ENCODE data around the gene HS3ST5. TPM values are rescaled to one million over a fixed set of nuclear protein-coding genes. Genes with fewer than 3 reads are reported as not detected.
"Not testable (repeated sequence)": the region's sequence is repeated elsewhere in the genome, so short reads cannot be mapped to it uniquely, and the experiment has no call there.

HS3ST5 gene
- total RNA-seq, 6 experiments from 2014 or later: not detected

DNA sequence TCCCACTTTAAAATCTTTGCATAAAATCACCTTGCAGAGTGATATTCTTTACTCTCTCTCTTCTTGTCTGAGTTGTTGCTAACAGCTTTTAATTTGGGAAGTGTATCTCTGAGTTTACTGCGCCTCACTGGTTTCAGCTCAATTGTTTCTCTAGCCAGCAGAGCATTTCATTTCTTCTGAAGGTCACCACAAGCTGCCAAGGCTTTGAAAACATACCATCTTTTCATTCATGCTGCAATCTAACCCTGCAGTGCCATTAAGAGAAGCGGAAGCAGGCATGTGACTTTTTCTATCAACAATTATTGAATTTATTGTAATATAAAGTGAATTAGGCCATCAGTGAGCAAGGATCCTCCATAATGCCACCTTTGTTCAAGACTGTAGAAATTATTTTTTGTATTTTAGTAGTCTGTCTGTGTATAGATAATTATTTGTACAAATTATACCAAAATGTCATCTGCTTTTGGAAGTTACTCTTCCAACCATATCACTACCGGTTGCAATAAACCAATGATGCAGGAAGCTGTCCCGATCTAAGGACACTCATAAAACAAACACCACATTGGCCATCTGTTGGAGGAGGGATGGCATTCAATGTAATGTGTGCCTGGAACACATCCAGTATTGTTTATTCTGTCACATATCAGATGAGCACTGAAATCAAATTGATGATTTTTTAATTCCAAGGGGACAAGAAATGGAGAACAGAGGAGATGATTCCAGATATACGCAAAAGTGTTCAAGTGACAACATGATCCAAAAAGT, 26.8 kb downstream of the HS3ST5 start:
- Histone ChIP-seq H3K27ac (no peak overlapping the region), H3K36me3 (no peaks in the 10 kb centered on the region), H3K27me3 (no peaks in the 10 kb centered on the region), H3K4me1 (no peaks in the 10 kb centered on the region), H3K4me3 (no peak overlapping the region), H3K9me3 (no peaks in the 10 kb centered on the region)
- DNase-seq (no peak), ATAC-seq (no peak)
- no peak for TF ChIP-seq POLR2A (IDR thresholded peaks at IDR 0.05)
- TF ChIP-seq, protein P1, sequence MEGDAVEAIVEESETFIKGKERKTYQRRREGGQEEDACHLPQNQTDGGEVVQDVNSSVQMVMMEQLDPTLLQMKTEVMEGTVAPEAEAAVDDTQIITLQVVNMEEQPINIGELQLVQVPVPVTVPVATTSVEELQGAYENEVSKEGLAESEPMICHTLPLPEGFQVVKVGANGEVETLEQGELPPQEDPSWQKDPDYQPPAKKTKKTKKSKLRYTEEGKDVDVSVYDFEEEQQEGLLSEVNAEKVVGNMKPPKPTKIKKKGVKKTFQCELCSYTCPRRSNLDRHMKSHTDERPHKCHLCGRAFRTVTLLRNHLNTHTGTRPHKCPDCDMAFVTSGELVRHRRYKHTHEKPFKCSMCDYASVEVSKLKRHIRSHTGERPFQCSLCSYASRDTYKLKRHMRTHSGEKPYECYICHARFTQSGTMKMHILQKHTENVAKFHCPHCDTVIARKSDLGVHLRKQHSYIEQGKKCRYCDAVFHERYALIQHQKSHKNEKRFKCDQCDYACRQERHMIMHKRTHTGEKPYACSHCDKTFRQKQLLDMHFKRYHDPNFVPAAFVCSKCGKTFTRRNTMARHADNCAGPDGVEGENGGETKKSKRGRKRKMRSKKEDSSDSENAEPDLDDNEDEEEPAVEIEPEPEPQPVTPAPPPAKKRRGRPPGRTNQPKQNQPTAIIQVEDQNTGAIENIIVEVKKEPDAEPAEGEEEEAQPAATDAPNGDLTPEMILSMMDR (IDR thresholded peaks at IDR 0.05): no peak
- intact Hi-C loops (cut with DNase I): no loop called here
- 89% methylated on average over 5 of the region's 5 CpGs for WGBS (ENCODE audit: insufficient coverage, low coverage, low lambda C conversion rate, missing lambda C conversion rate)

DNA sequence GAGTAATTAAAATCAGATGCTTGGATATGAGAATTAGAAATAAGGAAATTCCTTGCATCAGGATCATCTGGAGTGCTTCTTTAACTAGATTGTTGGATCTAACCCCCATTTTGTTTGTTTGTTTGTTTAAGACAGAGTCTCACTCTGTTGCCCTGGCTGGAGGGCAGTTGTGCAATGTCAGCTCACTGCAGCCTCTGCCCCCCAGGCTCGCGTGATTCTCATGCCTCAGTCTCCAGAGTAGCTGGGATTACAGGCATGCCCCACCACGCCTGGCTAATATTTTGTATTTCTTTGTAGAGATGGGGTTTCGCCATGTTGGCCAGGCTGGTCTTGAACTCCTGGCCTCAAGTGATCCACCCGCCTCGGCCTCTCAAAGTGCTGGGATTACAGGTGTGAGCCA, 29.0 kb downstream of the HS3ST5 start:
- 85% methylated on average over 6 of the region's 6 CpGs for WGBS (ENCODE audit: insufficient coverage, low coverage, low lambda C conversion rate, missing lambda C conversion rate)
- ATAC-seq; H3K4me1 ChIP-seq; H3K27me3 ChIP-seq; intact Hi-C loops (cut with DNase I); DNase-seq; H3K27ac ChIP-seq; H3K9me3 ChIP-seq; H3K4me3 ChIP-seq; H3K36me3 ChIP-seq: not testable (repeated sequence)

DNA sequence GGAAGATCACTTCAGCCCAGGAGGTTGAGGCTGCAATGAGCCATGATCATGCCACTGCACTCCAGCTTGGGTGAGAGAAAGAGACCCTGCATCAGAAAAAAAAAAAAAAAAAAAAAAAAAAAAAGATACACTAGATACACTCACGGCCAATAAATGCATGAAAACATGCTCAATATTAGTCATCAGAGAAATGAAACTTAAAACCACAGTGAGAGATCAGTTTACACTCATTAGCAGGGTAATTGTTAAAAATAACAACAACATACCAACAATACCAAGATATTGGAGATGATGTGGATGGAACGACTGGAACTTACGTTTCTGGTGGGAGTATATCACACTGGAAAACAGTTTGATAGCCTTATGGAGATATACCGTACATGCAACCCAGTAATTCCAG, 29.9 kb downstream of the HS3ST5 start:
- Histone ChIP-seq H3K9me3 (no peaks in the 10 kb centered on the region), H3K4me3 (no peak overlapping the region), H3K27me3 (no peaks in the 10 kb centered on the region), H3K36me3 (no peaks in the 10 kb centered on the region), H3K4me1 (no peaks in the 10 kb centered on the region), H3K27ac (no peak overlapping the region)
- TF ChIP-seq, protein P1 (IDR thresholded peaks at IDR 0.05): no peak
- no peak for TF ChIP-seq POLR2A (IDR thresholded peaks at IDR 0.05)
- ATAC-seq (no peak), DNase-seq (no peak)
- 40% methylated on average over 4 of the region's 4 CpGs for WGBS (ENCODE audit: insufficient coverage, low coverage, low lambda C conversion rate, missing lambda C conversion rate)
- intact Hi-C loops (cut with DNase I): no loop called here

DNA sequence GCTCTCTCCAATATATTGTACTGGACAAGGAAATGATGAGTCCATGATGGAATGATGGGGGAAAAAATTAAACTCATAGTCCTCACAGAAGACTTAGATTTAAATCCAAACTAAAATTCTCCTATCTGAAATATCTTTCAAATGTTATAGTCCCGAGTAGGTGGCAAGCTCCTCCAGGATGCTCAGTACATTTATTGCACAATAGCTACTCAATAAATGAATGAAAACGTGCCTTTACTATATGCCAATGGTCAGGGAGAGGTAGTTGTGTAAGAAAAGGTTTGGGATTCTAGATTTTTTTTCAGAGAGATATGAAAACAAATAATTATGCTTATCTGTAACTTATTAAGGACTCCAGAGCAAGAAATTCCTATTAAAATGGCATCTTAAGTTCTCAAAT, 32.8 kb downstream of the HS3ST5 start:
- H3K4me1 ChIP-seq: no peaks in the 10 kb centered on the region
- H3K9me3 ChIP-seq: no peaks in the 10 kb centered on the region
- no peak for ATAC-seq
- no peak for DNase-seq
- no peak for TF ChIP-seq POLR2A (IDR thresholded peaks at IDR 0.05)
- TF ChIP-seq, protein P1 (IDR thresholded peaks at IDR 0.05): no peak
- H3K27ac ChIP-seq: no peak overlapping the region
- 24% methylated on average over 2 of the region's 2 CpGs for WGBS (ENCODE audit: insufficient coverage, low coverage, low lambda C conversion rate, missing lambda C conversion rate)
- no peaks in the 10 kb centered on the region for H3K27me3 ChIP-seq
- H3K4me3 ChIP-seq: no peak overlapping the region
- H3K36me3 ChIP-seq: no peaks in the 10 kb centered on the region
- intact Hi-C loops (cut with DNase I): no loop called here

DNA sequence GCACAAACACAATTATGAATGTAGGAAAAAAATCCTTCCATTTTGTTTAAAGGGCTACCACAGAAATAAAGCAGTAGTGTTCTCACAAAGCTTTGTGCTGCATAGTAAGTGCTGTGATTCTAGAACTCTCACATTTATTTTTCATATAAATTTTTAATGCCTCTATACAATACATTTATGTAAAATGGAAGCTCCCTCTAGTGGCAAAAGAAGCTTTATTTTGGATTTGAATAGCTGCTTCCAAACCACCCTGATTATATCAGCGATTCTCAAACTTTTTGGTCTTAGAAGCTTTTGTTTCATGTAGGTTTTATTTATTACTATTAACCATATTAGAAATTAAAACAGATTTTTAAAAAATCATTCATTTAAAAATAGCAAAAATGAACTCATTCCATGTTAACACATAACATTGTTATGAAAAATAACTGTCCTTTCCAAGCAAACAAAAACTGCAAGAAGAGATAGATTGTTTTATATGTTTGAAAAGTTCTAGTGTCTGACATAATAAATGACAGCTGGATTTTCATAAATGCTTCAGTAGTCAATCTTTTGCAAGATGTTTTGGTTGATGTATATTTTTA, 38.4 kb downstream of the HS3ST5 start:
- Histone ChIP-seq H3K4me1 (peaks cover 0 to 8% (median 0%) of the 10 kb centered on the region in 4 donors), H3K27ac (no peak overlapping the region), H3K27me3 (peaks cover 0 to 5% of the 10 kb centered on the region in 2 donors), H3K36me3 (no peaks in the 10 kb centered on the region), H3K9me3 (no peaks in the 10 kb centered on the region), H3K4me3 (no peak overlapping the region)
- ATAC-seq: no peak
- intact Hi-C loops (cut with DNase I): no loop called here
- DNase-seq: no peak
- no peak for TF ChIP-seq POLR2A (IDR thresholded peaks at IDR 0.05)
- TF ChIP-seq, protein P1 (IDR thresholded peaks at IDR 0.05): peak; percentile 20 to 55 (median 47)
- WGBS (ENCODE audit: insufficient coverage, low coverage, low lambda C conversion rate, missing lambda C conversion rate): 35% methylated on average over 1 of the region's 1 CpG
